ENCODE data around the gene DDX23. TPM values are rescaled to one million over a fixed set of nuclear protein-coding genes. Genes with fewer than 3 reads are reported as not detected.

DDX23 gene
- total and polyA plus RNA-seq, 2 of the 4 experiments (the other 2 are of a cell fraction): 61.8 to 81.9 TPM

DNA sequence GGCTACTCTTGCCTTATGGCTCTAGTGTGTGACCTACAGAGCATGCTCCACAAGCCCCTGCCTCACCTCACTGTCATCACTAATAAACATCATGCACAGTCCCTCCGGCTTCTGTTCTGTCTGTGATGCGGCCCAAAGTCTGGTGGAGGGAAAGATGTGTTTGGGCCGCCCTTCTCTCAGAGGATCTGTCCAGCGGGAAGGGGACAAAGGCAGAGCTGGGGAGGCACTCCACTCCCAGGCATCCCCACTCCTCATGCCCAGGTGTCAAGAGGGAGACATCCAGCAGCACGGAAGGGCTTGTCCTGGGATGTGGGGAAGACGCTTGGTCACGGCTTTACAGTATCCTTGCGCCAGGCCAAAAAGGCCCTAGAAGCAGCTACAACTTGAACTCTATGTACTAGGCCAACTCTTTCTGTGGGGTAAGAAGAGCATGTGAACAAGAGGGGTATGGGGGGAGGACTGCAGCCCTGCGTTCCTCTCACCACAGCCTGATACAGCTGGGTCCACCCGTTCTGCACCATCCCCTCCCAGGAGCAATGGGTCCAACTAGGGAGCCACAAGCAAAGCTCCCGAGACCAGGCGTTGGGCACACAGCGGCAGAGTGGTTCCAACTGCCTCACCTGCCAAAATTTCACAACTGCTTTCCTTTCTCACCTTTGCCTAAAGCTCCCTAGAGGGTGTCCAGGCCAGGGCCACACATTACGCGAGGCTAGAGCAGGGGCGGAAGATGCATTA lies 23.0 kb downstream of the DDX23 start:
- dilution Hi-C loops (cut with HindIII; ENCODE audit: low sequenced_read_pairs, unreplicated experiment): no loop called here
- peaks cover 95% of the 10 kb centered on the region for H3K36me3 ChIP-seq (ENCODE audit: control insufficient read depth, insufficient read depth, low read length)
- WGBS, 2 experiments (ENCODE audit: extremely low coverage in 2 of 2, insufficient read length in 1 of 2): no CpG with 5 or more reads among the region's 16 CpGs

More for the DNA sequence above, 23.0 kb downstream of the DDX23 start:
- Histone ChIP-seq H3K4ac (ENCODE audit: low read depth, low read length) (no peak overlapping the region), H2BK120ac (ENCODE audit: low read depth, low read length) (no peak overlapping the region), H2AFZ (replicated peaks; ENCODE audit: low read length, poor library complexity) (peak overlapping the region; percentile 5), H4K91ac (ENCODE audit: insufficient read depth, low read depth, low read length) (no peak overlapping the region), H2BK15ac (ENCODE audit: low read depth, low read length) (no peak overlapping the region), H3K79me1 (ENCODE audit: low read depth in 1 of 2, low read length in 2 of 2) (peaks cover 0 to 13% of the 10 kb centered on the region in 2 experiments; a peak in 2 of 4 replicates), H2AK9ac (replicated peaks; ENCODE audit: low read depth, low read length, poor library complexity) (no peak overlapping the region), H2BK20ac (ENCODE audit: low read depth, low read length) (no peak overlapping the region), H3K23ac (ENCODE audit: low read depth, low read length) (no peak overlapping the region), H3K18ac (ENCODE audit: low read depth, low read length) (no peak overlapping the region), H3K27me3 (ENCODE audit: control insufficient read depth, insufficient read depth, low read length) (no peaks in the 10 kb centered on the region), H3K9me3 (ENCODE audit: control insufficient read depth, insufficient read depth, low read length) (no peaks in the 10 kb centered on the region), H3K14ac (replicated peaks; ENCODE audit: low read depth, low read length) (no peak overlapping the region), H4K8ac (ENCODE audit: low read depth in 2 of 2, low read length in 2 of 2) (no peak overlapping the region), H3K4me2 (ENCODE audit: low read depth, low read length) (no peak overlapping the region), H2AK5ac (ENCODE audit: low read depth, low read length) (no peak overlapping the region), H4K20me1 (ENCODE audit: insufficient read depth, low read length) (peaks cover 27% of the 10 kb centered on the region), H3K9me1 (ENCODE audit: insufficient read depth, low read length) (no peaks in the 10 kb centered on the region; the same call in 1 of the 2 replicates), H3K4me1 (ENCODE audit: control insufficient read depth, insufficient read depth, low read length) (no peaks in the 10 kb centered on the region), H3K56ac (ENCODE audit: extremely low read depth, insufficient read depth, low read length) (no peak overlapping the region), H2BK5ac (ENCODE audit: low read depth, low read length, poor library complexity, severe bottlenecking) (no peak overlapping the region), H3K27ac (ENCODE audit: insufficient read depth, low read length) (no peak overlapping the region), H4K5ac (ENCODE audit: low read depth, low read length) (no peak overlapping the region), H3K4me3 (ENCODE audit: insufficient read depth, low read depth, low read length) (no peak overlapping the region), H3K9ac (ENCODE audit: low read depth, low read length) (no peak overlapping the region)
- intact Hi-C loops (cut with micrococcal nuclease): no loop called here
- POLR2A ChIA-PET (ENCODE audit: unreplicated experiment): no interaction called here
- in situ Hi-C loops (cut with MboI; ENCODE audit: low sequenced_read_pairs): no loop called here
- TF ChIP-seq CEBPB (IDR thresholded peaks at IDR 0.05; ENCODE audit: low read depth, low read length): no peak
- no peak for TF ChIP-seq FOS (IDR thresholded peaks at IDR 0.05; ENCODE audit: low read depth, low read length)
- TF ChIP-seq MXI1 (IDR thresholded peaks at IDR 0.05; ENCODE audit: borderline replicate concordance, low read depth, low read length): no peak
- no peak for TF ChIP-seq CHD1 (IDR thresholded peaks at IDR 0.05; ENCODE audit: low read depth, low read length)
- no peak for TF ChIP-seq MAZ (IDR thresholded peaks at IDR 0.05; ENCODE audit: borderline replicate concordance, low read depth, low read length)
- TF ChIP-seq NFE2L2 (IDR thresholded peaks at IDR 0.05; ENCODE audit: low read depth, low read length): no peak
- no peak for TF ChIP-seq BHLHE40 (IDR thresholded peaks at IDR 0.05; ENCODE audit: low read depth, low read length)
- TF ChIP-seq, protein P1, sequence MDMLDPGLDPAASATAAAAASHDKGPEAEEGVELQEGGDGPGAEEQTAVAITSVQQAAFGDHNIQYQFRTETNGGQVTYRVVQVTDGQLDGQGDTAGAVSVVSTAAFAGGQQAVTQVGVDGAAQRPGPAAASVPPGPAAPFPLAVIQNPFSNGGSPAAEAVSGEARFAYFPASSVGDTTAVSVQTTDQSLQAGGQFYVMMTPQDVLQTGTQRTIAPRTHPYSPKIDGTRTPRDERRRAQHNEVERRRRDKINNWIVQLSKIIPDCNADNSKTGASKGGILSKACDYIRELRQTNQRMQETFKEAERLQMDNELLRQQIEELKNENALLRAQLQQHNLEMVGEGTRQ (IDR thresholded peaks at IDR 0.05; ENCODE audit: low read depth, low read length): no peak
- no peak for TF ChIP-seq SMC3 (IDR thresholded peaks at IDR 0.05; ENCODE audit: low read depth, low read length)
- TF ChIP-seq RAD21 (IDR thresholded peaks at IDR 0.05; ENCODE audit: low read length): no peak
- TF ChIP-seq MAFK (IDR thresholded peaks at IDR 0.05; ENCODE audit: low read depth, low read length): no peak
- no peak for DNase-seq
- ATAC-seq (ENCODE audit: low read depth): no peak
- CTCF ChIA-PET: interaction anchor here (1.2 to 1.3 kb wide), 2 partner anchors 14 to 159 kb away, joined by 4 to 6 read pairs; no protein-coding TSS in a partner anchor
- no TSS peak for BruUV-seq (replicated peaks)
